Measurements from ENCODE around the gene YEATS4.
A peak's percentile ranks its signal among the peaks of the same experiment; 100 is the strongest.

Gene YEATS4

DNA sequence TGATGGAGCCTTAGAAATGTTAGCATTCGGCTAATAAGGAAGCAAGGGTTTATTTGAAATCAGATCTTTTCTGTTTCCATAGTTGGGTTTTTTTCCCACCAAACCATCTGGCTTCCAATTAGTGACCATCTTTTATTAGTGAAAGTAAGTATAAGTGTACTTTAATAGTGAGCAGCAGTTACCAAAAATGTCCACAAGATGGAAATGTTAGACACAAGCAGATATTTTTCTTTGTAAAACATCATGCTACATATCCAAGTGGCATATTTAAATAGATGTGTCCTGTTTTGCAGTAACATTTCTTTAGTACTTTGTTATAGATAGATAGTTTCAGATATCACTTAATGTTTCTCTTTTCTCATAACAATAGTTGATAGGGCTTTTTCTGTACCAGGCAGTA lies 28.8 kb downstream of the YEATS4 start:
- TF ChIP-seq, protein P1, sequence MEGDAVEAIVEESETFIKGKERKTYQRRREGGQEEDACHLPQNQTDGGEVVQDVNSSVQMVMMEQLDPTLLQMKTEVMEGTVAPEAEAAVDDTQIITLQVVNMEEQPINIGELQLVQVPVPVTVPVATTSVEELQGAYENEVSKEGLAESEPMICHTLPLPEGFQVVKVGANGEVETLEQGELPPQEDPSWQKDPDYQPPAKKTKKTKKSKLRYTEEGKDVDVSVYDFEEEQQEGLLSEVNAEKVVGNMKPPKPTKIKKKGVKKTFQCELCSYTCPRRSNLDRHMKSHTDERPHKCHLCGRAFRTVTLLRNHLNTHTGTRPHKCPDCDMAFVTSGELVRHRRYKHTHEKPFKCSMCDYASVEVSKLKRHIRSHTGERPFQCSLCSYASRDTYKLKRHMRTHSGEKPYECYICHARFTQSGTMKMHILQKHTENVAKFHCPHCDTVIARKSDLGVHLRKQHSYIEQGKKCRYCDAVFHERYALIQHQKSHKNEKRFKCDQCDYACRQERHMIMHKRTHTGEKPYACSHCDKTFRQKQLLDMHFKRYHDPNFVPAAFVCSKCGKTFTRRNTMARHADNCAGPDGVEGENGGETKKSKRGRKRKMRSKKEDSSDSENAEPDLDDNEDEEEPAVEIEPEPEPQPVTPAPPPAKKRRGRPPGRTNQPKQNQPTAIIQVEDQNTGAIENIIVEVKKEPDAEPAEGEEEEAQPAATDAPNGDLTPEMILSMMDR (IDR thresholded peaks at IDR 0.05; ENCODE audit: unreplicated experiment in 3 of 3) = peak; percentile 48 to 66 (median 51)
- Mint-ChIP-seq H3K27me3 (ENCODE audit: low read depth) (no peaks in the 10 kb centered on the region), H3K27ac (no peak overlapping the region), H3K4me3 (no peak overlapping the region), H3K4me1 (no peaks in the 10 kb centered on the region), H3K36me3 (ENCODE audit: low read depth) (peaks cover 16% of the 10 kb centered on the region), H3K9me3 (no peaks in the 10 kb centered on the region)

DNA sequence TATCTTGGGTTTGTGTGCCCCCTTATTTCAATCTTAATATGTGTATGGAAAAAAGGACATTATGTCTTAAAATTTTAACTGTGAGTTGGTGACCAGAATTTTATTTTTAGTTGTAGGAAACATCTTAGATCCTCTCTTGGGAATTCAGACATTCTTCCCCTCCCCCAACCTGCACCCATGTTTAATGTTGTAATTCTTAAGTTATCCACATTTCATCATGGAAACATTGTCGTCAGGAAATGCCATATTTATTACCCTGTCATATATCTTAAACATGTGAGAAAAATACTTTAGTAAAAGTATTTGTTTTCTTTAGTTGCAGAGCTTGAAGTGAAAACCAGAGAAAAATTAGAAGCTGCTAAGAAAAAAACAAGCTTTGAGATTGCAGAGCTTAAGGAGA lies 30.3 kb downstream of the YEATS4 start:
- Mint-ChIP-seq H3K27me3 (ENCODE audit: low read depth) (no peaks in the 10 kb centered on the region), H3K36me3 (ENCODE audit: low read depth) (peaks cover 21% of the 10 kb centered on the region), H3K4me1 (no peaks in the 10 kb centered on the region), H3K9me3 (no peaks in the 10 kb centered on the region), H3K4me3 (no peak overlapping the region), H3K27ac (no peak overlapping the region)
- TF ChIP-seq, protein P1 (IDR thresholded peaks at IDR 0.05; ENCODE audit: unreplicated experiment in 3 of 3) = no peak

DNA sequence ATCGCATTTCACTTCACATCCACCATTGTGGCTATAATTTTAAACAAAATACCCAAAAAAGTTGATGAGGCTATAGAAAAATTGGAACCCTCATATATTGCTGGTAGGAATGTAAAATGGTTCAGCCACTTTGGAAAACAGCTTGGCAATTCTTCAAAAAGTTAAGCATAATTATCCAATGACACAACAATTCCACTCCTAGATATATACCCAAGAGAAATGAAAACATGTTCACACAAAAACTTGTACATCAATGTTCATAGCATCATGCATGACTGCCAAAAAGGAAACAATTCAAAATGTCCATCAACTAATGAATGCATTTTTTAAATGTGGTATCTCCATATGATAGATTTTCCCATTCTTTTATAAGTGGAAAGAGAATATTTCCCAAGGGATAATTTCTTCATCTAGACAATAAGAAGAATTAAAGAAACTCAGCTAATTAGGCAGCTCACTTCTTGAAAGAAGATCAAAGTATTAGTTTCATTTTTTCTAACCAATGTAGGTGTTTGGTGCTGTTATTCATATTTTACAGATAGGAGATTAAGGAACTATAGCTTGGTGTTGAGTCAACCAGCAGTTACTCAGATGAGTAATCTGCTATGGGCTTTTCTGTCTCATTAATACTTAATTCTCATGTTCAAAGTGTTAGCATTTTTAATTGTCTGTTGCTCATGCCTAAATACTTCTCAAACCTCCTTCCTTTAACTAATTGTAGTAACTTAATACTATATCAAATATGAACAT lies 32.8 kb downstream of the YEATS4 start:
- Mint-ChIP-seq H3K9me3 (peaks cover 5% of the 10 kb centered on the region), H3K36me3 (ENCODE audit: low read depth) (peaks cover 36% of the 10 kb centered on the region), H3K4me1 (no peaks in the 10 kb centered on the region), H3K27me3 (ENCODE audit: low read depth) (no peaks in the 10 kb centered on the region), H3K4me3 (no peak overlapping the region), H3K27ac (no peak overlapping the region)
- TF ChIP-seq, protein P1 (IDR thresholded peaks at IDR 0.05; ENCODE audit: unreplicated experiment in 3 of 3) = no peak

DNA sequence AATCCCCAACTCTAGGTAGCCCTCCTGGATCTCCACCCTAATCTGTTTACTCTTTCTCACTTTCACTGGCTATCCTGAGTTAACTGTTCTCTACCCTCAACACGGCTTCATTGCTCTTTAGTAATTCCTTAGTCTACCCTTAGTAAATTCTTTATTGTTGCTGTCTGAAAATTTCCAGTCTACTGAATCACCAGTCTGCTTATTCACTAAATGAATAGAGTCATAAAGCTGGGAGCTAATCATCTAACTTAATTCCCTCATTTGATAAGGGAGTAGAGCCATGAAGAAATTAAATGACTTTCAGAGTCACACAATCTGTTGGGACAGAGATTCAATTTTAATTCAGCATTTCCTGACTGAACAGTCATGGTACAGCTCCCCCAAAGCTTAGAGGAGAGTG lies 36.5 kb downstream of the YEATS4 start:
- TF ChIP-seq, protein P1 (IDR thresholded peaks at IDR 0.05; ENCODE audit: unreplicated experiment in 3 of 3) = no peak
- Mint-ChIP-seq H3K27me3 (ENCODE audit: low read depth) (no peaks in the 10 kb centered on the region), H3K27ac (no peak overlapping the region), H3K4me1 (no peaks in the 10 kb centered on the region), H3K9me3 (peaks cover 12% of the 10 kb centered on the region), H3K36me3 (ENCODE audit: low read depth) (peaks cover 42% of the 10 kb centered on the region), H3K4me3 (no peak overlapping the region)

DNA sequence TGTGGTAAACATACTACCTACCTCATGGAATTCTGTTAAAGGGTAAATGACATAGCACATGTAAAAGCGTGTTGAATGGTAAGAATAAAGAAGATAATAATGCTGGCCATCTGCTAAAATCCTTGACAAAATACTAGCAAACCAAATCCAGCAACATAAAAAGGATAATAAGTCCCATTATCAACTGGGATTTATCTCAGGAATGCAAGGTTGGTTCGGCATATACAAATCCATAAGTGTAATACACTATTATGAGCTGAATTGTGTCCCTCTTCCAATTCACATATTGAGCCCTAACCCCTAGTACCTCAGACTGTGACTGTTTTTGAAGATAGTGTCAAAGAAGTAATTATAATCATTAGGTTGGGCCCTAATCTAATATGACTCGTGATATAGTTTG lies 37.4 kb downstream of the YEATS4 start:
- H3K36me3 Mint-ChIP-seq (ENCODE audit: low read depth) = peaks cover 37% of the 10 kb centered on the region

More for the DNA sequence above, 37.4 kb downstream of the YEATS4 start:
- H3K4me1 Mint-ChIP-seq = no peaks in the 10 kb centered on the region
- no peak overlapping the region for H3K4me3 Mint-ChIP-seq
- no peaks in the 10 kb centered on the region for H3K27me3 Mint-ChIP-seq (ENCODE audit: low read depth)
- TF ChIP-seq, protein P1 (IDR thresholded peaks at IDR 0.05; ENCODE audit: unreplicated experiment in 3 of 3) = no peak
- peaks cover 12% of the 10 kb centered on the region for H3K9me3 Mint-ChIP-seq
- H3K27ac Mint-ChIP-seq = no peak overlapping the region
